NCI-H510A treated with DMSO at 0.1 percent for 48 hours (cell line): ENCODE measurements around the gene RAD51AP1.
"Not testable (repeated sequence)": the region's sequence is repeated elsewhere in the genome, so short reads cannot be mapped to it uniquely, and the experiment has no call there.

Experiments
- DNase-seq: peaks from one replicate; lab custom pipeline; 2025; lab: John Stamatoyannopoulos, UW

Gene RAD51AP1

GRCh38 chr12:4538207-4539160 lies at the start of gene RAD51AP1:
Gene RAD51AP1, plus strand, starts transcription at chr12:4538890. Its CDS starts 50 bp downstream, at chr12:4538940.
- peak; percentile 91 for DNase-seq

- no peak for DNase-seq
Measured at GRCh38 chr12:4489556-4489955, 49.1 kb upstream of the RAD51AP1 start.

DNA sequence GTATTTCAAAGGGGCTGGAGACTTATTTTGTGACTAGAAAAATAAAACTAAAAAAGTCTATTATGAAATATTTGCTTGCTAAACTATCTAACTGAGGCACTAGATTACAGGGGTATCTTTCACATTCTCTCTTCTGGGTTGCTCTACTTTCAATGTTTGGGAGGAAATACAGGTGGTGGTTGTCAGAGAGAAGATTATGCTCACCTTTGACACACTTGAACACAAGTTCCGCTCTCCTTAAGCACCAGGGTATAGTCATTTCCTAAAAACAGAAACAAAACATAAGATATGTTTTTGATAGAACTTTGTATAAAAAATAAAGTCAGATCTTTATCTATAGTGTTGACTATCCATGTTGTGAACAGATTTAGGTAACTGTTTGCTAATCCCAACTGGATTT lies 47.7 kb upstream of the RAD51AP1 start:
- DNase-seq: no peak

- DNase-seq: no peak
Measured at GRCh38 chr12:4496145-4496838, 42.4 kb upstream of the RAD51AP1 start.

DNA sequence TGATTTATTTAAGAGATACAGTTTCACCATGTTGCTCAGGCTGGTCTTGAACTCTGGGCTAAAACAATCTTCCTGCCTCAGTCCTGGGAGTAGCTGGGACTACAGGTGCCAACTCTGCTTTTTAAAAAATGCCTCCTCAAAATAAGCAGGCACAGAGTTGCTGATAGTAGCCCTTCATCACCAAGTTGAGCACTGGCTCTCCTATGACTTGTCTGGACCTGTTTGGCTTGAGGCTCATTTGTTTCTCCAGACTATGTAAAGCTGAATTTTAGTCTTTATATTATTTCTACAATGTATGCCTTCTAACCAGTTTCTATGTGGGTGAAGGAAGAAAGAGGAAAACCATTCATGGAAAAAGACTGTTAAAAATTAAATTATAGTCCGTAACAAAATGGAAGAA lies 39.5 kb upstream of the RAD51AP1 start:
- no peak for DNase-seq

GRCh38 chr12:4505376-4505986 lies 33.2 kb upstream of the RAD51AP1 start:
- DNase-seq: no peak

- DNase-seq: no peak
Measured at GRCh38 chr12:4506430-4506829, 32.3 kb upstream of the RAD51AP1 start.

DNA sequence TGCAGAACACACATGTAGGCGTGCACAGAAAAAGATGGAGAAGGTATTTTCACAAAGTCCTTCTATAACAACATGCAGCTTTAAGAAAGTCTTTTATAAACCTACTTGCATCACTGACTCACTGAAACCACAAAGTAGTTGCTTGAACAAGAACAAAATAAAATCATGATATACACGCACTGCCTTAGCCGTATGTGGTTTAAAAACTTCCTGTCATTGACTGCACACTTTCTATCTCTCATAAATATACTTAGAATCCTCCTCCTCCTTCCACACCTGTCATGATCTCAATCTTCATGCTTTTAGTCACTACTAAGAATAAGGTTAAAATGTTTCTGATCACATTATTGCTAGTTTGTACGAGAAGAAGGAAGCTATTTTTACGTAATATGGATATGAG lies 31.8 kb upstream of the RAD51AP1 start:
- no peak for DNase-seq

- not testable (repeated sequence) for DNase-seq
Measured at GRCh38 chr12:4508503-4508902, 30.2 kb upstream of the RAD51AP1 start.

GRCh38 chr12:4509269-4509668 lies 29.4 kb upstream of the RAD51AP1 start:
- not testable (repeated sequence) for DNase-seq

- no peak for DNase-seq
Measured at GRCh38 chr12:4518106-4518728, 20.5 kb upstream of the RAD51AP1 start.

DNA sequence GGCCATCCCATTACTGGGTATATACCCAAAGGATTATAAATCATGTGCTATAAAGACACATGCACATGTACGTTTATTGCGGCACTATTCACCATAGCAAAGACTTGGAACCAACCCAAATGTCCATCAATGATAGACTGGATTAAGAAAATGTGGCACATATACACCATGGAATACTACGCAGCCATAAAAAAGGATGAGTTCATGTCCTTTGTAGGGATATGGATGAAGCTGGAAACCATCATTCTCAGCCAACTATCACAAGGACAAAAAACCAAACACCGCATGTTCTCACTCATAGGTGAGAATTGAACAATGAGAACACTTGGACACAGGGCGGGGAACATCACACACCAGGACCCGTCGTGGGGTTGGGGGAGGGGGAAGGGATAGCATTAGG lies 15.2 kb upstream of the RAD51AP1 start:
- not testable (repeated sequence) for DNase-seq

DNA sequence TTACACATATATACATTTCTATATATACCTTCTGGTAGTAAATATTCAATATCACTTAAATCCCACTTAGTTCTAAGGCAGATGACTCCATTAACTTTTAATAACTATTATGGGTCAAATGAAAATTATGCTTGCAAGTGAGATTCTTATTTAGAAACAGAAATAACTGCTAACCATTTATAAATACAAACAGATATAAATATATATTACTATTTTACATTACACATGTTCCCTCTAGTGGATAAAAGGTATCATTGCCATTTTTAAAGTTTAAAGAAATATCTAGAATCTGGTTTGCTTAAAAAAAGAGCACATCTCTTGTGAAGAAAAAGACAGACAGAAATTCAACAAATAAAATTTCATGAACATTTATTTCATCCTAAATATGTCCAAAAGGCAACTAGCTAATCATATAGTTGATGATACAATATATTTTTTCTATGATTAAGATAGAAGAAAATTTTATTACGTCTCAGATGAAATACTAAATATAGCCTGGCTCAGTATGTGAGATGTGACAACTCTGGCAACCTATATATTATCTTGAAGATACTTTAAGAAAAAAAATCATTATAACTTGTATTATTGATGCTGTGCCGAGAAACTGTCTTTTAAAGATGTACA lies 11.7 kb upstream of the RAD51AP1 start:
- peak; percentile 12 for DNase-seq

DNA sequence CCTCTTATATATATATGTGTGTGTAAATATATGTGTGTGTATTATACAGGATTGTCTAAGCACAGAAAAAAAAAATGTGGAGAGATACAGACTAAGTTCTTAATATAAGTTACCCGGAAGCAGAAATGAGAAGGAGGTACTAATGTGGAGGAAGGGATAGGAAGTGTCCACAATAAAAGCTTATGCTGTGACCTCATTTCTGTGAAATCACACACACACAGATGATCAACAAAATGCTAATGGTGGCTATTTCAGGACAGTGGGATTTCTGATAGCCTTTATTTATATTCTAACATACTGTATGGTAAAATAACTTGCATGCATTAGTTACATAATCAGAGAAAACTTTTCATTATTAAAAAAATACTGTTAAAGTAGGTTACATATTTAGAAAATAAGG lies 8.5 kb upstream of the RAD51AP1 start:
- no peak for DNase-seq

DNA sequence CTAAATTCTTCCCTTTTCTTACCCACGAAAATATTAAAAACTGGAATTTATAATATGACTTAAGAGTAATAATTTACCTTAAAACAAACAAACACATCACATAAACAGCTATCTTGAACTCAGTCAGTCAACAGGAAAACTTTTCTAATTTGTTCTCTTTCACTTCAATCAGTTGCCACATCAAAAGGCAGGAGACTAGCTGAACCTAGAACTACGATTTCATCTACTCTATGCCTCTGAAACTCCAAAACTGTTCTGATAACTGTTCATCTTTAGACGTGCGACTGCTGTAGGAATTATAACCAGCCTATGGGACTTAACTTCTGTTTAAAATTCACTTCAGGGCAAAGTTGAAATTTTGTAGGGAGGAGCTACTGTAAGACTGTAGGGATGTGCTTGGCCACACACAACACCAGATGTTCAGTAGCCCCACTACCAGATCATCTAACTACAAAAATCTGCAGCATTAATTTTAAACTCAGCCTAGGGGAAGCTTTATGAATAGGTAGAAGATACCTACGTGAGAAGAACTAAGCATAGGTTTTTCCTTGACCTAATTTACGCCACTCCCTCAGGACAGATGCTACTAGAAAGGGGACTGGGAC lies 7.6 kb upstream of the RAD51AP1 start:
- no peak for DNase-seq

GRCh38 chr12:4535092-4535491 lies 3.6 kb upstream of the RAD51AP1 start:
- DNase-seq: no peak

DNA sequence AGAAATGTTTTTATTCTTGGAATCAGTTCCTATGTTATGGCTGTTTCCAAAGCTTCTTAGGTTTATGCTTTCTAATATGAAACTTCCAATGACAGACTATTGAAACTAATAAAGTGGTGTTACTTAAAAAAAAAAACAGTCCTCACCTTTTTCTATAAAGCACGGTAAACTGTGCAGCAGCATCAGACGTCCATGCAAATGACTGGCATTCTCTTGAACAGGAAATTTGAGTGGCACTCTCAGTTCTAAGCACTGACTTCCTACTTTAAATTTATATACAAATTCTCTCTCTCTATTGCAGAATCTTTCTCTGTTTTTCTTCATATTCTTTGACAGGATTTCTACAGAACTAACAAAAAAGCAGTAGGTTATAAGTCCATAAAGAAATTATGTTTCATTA lies 2.8 kb upstream of the RAD51AP1 start:
- DNase-seq: no peak

- DNase-seq: no peak
Measured at GRCh38 chr12:4539167-4539870, 629 bp downstream of the RAD51AP1 start.

GRCh38 chr12:4540170-4540569 lies 1.5 kb downstream of the RAD51AP1 start:
- no peak for DNase-seq

GRCh38 chr12:4540638-4541037 lies 1.9 kb downstream of the RAD51AP1 start:
- no peak for DNase-seq

- DNase-seq: no peak
Measured at GRCh38 chr12:4545195-4545594, 6.5 kb downstream of the RAD51AP1 start.
